ENCODE results near the gene CCDC54.

Gene CCDC54

DNA sequence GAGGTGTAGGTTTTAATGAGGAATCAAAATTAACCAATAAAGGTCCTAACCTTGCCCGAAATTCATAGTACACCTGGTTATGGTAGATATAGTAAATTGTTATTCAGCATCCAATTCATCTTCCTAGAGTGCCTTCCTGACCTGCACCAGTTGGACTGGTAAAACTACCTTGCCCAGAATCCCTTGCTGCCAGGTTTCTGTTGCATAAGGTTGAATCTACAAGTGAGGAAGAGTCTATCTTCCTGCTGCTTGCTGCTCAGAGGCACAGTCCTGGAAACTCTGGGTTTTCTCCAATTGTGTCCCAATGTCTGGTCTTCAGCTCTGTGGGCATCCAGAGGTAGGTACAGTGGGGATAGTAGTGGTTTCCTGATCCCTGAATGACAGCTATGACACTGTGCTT lies 17.3 kb downstream of the CCDC54 start:
- no peaks in the 10 kb centered on the region for H3K9me3 ChIP-seq (ENCODE audit: control insufficient read depth in 1 of 2, low read length in 2 of 2)
- H3K4me3 ChIP-seq (ENCODE audit: low read depth in 1 of 2, low read length in 2 of 2): no peak overlapping the region
- H3K36me3 ChIP-seq (ENCODE audit: control insufficient read depth in 1 of 2, insufficient read depth in 2 of 2, low read length in 2 of 2): no peaks in the 10 kb centered on the region
- no peaks in the 10 kb centered on the region for H3K27me3 ChIP-seq (ENCODE audit: low read depth, low read length)
- H3K4me1 ChIP-seq (ENCODE audit: control insufficient read depth in 1 of 2, insufficient read depth in 2 of 2, low read length in 2 of 2): no peaks in the 10 kb centered on the region
- no peak overlapping the region for H3K27ac ChIP-seq (ENCODE audit: low read length)

DNA sequence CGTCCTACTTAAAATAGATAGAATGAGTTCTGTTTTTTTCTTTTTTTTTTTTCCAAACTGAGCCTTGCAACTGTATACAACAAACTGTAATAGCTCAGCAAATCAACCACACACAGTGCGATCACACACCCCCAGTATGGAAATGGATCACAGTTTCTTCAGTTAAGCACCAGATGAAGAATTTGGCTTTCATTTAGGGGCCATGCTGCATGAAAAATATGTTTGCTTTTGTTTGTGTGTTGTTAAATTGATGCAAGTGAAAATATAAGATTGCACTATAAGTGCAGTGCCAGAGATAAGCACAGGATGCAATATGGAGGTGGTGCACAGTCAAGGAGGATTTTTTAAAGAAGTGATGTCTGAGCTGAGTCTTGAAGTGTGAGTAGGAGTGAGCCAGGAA lies 17.8 kb downstream of the CCDC54 start:
- Histone ChIP-seq H3K27ac (ENCODE audit: low read length) (no peak overlapping the region), H3K36me3 (ENCODE audit: control insufficient read depth in 1 of 2, insufficient read depth in 2 of 2, low read length in 2 of 2) (no peaks in the 10 kb centered on the region)

DNA sequence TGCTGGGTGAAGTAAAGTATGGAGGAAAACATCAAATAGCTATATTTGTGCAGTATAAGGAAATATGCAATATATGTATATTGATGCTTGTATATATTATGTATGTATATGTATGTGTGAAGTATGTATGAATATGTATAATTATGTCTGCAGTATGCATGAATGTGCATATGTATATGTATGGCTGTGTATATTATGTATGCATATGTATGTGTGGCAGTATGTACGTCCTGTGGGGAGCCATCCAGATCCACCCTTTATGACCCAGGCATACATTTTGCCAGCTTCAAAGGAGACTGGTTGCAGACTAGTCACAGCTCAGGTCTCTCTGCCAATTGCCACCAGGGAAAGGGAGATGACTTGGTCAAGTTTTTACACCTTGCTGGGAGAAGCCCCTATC lies 24.1 kb downstream of the CCDC54 start:
- H3K4me3 ChIP-seq (ENCODE audit: low read depth in 1 of 2, low read length in 2 of 2): no peak overlapping the region
- H3K9me3 ChIP-seq (ENCODE audit: control insufficient read depth in 1 of 2, low read length in 2 of 2): no peaks in the 10 kb centered on the region
- no peaks in the 10 kb centered on the region for H3K27me3 ChIP-seq (ENCODE audit: low read depth, low read length)
- no peaks in the 10 kb centered on the region for H3K4me1 ChIP-seq (ENCODE audit: control insufficient read depth in 1 of 2, insufficient read depth in 2 of 2, low read length in 2 of 2)
- H3K27ac ChIP-seq (ENCODE audit: low read length): no peak overlapping the region
- H3K36me3 ChIP-seq (ENCODE audit: control insufficient read depth in 1 of 2, insufficient read depth in 2 of 2, low read length in 2 of 2): no peaks in the 10 kb centered on the region

More for the DNA sequence above, 17.8 kb downstream of the CCDC54 start:
- Histone ChIP-seq H3K4me1 (ENCODE audit: control insufficient read depth in 1 of 2, insufficient read depth in 2 of 2, low read length in 2 of 2) (no peaks in the 10 kb centered on the region), H3K9me3 (ENCODE audit: control insufficient read depth in 1 of 2, low read length in 2 of 2) (no peaks in the 10 kb centered on the region), H3K4me3 (ENCODE audit: low read depth in 1 of 2, low read length in 2 of 2) (no peak overlapping the region), H3K27me3 (ENCODE audit: low read depth, low read length) (no peaks in the 10 kb centered on the region)

DNA sequence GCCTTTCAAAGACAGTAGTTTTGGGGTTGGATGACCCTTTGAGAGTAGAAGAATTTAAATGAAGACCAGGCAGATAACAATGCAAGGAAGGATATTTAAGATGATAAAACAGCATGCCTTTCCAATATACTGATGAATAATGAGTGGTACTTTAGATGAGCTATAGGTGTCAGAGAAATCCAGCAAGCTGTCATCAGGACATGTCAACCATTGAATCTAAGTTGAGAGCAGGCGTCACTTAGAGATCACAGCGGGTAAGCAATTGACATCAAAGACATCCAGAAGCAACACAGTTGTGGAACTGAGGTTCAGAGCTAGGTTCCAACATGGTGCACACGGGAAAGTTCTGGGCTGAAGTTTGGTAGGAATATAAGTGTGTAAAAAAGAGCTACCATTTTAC lies 25.0 kb downstream of the CCDC54 start:
- Histone ChIP-seq H3K9me3 (ENCODE audit: control insufficient read depth in 1 of 2, low read length in 2 of 2) (no peaks in the 10 kb centered on the region), H3K27me3 (ENCODE audit: low read depth, low read length) (no peaks in the 10 kb centered on the region), H3K4me1 (ENCODE audit: control insufficient read depth in 1 of 2, insufficient read depth in 2 of 2, low read length in 2 of 2) (no peaks in the 10 kb centered on the region), H3K27ac (ENCODE audit: low read length) (no peak overlapping the region), H3K4me3 (ENCODE audit: low read depth in 1 of 2, low read length in 2 of 2) (no peak overlapping the region), H3K36me3 (ENCODE audit: control insufficient read depth in 1 of 2, insufficient read depth in 2 of 2, low read length in 2 of 2) (no peaks in the 10 kb centered on the region)

DNA sequence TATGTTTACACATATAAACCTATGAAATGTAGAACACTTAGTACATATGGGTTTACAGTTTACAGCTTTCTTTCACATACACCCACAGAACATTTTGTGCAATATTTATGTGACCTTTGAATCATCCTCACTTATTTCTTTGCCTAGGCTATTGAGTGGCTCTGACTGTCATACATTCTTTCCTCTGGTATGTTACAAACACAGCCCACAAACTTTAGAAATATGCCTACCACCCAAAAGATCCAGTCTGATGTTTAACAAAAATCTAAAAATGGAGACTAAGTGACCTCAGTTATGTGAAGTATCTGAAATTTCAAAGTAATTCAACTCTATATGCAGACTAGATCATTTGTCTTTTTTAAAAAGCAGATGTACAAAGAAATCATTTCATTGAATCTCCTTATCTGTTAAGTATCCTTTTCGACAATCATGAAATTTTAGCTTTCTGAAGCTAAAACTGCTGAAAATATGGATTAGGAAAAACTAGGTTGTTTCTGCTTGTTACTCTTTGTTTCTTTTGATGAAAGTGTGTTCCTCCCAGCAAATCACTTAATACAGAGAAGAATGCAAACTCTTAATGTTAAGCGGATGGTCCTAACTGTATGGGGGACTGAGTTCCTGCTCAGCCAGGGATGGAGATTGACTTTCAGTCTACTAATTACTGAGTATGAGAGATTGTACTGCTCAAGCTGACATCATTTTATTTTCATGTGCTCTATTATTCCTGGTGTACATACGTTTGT lies 27.7 kb downstream of the CCDC54 start:
- H3K27me3 ChIP-seq (ENCODE audit: low read depth, low read length): no peaks in the 10 kb centered on the region
- no peaks in the 10 kb centered on the region for H3K4me1 ChIP-seq (ENCODE audit: control insufficient read depth in 1 of 2, insufficient read depth in 2 of 2, low read length in 2 of 2)
- no peak overlapping the region for H3K27ac ChIP-seq (ENCODE audit: low read length)
- H3K36me3 ChIP-seq (ENCODE audit: control insufficient read depth in 1 of 2, insufficient read depth in 2 of 2, low read length in 2 of 2): no peaks in the 10 kb centered on the region
- no peak overlapping the region for H3K4me3 ChIP-seq (ENCODE audit: low read depth in 1 of 2, low read length in 2 of 2)
- peaks cover 6 to 8% of the 10 kb centered on the region in 2 donors for H3K9me3 ChIP-seq (ENCODE audit: control insufficient read depth in 1 of 2, low read length in 2 of 2)

DNA sequence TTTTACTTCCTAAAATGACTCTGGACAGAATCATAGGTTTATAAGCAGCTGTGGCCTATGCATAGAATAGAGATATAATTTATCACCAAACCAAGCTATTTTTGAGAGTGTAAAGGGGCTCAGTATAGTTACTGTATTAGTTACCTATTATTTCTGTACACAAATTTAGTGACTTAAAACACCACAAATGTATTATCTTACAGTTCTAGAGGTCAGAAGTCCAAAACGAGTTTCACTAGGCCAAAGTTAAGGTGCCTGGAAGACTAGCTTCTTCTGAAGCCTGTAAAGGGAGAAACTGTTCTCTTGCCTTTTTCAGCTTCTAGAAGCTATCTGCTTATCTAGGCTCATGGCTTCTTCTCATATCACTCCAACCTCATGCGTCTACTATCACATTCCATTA lies 30.1 kb downstream of the CCDC54 start:
- Histone ChIP-seq H3K27ac (ENCODE audit: low read length) (no peak overlapping the region), H3K4me3 (ENCODE audit: low read depth in 1 of 2, low read length in 2 of 2) (no peak overlapping the region), H3K27me3 (ENCODE audit: low read depth, low read length) (no peaks in the 10 kb centered on the region), H3K9me3 (ENCODE audit: control insufficient read depth in 1 of 2, low read length in 2 of 2) (peaks cover 7 to 8% of the 10 kb centered on the region in 2 donors), H3K4me1 (ENCODE audit: control insufficient read depth in 1 of 2, insufficient read depth in 2 of 2, low read length in 2 of 2) (peaks cover 0 to 5% of the 10 kb centered on the region in 2 donors), H3K36me3 (ENCODE audit: control insufficient read depth in 1 of 2, insufficient read depth in 2 of 2, low read length in 2 of 2) (no peaks in the 10 kb centered on the region)

DNA sequence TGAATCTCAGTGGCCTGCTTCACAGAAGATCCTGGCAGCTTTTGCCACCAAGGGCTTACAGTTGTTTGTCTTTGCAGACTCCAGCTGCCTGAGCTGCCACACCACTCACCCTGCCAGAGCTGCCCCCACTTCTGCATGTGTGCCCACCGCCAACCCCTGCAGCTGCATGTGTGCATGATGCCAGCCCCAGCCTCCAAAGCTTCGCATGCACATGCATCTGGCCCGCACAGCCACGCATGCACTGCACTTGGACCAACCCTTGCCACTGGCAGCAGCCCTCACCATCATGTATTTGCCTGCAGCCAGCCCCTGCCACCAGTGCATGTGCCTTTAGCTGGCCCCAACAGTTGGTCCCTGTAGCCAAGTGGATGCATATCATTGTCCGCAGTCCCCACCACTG lies 31.3 kb downstream of the CCDC54 start:
- Histone ChIP-seq H3K27ac (ENCODE audit: low read length) (no peak overlapping the region), H3K4me3 (ENCODE audit: low read depth in 1 of 2, low read length in 2 of 2) (no peak overlapping the region), H3K36me3 (ENCODE audit: control insufficient read depth in 1 of 2, insufficient read depth in 2 of 2, low read length in 2 of 2) (no peaks in the 10 kb centered on the region), H3K27me3 (ENCODE audit: low read depth, low read length) (no peaks in the 10 kb centered on the region), H3K9me3 (ENCODE audit: control insufficient read depth in 1 of 2, low read length in 2 of 2) (peaks cover 7 to 8% of the 10 kb centered on the region in 2 donors), H3K4me1 (ENCODE audit: control insufficient read depth in 1 of 2, insufficient read depth in 2 of 2, low read length in 2 of 2) (peaks cover 0 to 6% of the 10 kb centered on the region in 2 donors)

DNA sequence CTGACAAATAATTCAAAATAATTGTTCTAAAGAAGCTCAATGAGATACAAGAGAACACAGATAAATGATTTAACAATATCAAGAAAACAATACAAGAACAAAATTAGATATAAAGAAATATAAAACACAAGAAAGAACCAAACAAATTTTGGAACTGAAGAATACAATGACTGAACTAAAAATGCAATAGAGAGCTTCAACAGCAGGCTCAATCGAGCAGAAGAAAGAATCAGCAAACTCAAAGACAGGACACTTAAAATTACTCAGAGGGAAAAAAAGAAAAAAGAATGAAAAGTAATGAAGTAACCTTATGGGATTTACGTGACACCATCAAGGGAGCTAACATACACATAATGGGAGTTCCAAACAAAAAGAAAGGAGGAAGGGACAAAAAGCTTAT lies 32.1 kb downstream of the CCDC54 start:
- H3K36me3 ChIP-seq (ENCODE audit: control insufficient read depth in 1 of 2, insufficient read depth in 2 of 2, low read length in 2 of 2): no peaks in the 10 kb centered on the region
- H3K4me3 ChIP-seq (ENCODE audit: low read depth in 1 of 2, low read length in 2 of 2): no peak overlapping the region
- H3K27me3 ChIP-seq (ENCODE audit: low read depth, low read length): no peaks in the 10 kb centered on the region
- peaks cover 7 to 8% of the 10 kb centered on the region in 2 donors for H3K9me3 ChIP-seq (ENCODE audit: control insufficient read depth in 1 of 2, low read length in 2 of 2)
- no peak overlapping the region for H3K27ac ChIP-seq (ENCODE audit: low read length)
- H3K4me1 ChIP-seq (ENCODE audit: control insufficient read depth in 1 of 2, insufficient read depth in 2 of 2, low read length in 2 of 2): peaks cover 0 to 6% of the 10 kb centered on the region in 2 donors

DNA sequence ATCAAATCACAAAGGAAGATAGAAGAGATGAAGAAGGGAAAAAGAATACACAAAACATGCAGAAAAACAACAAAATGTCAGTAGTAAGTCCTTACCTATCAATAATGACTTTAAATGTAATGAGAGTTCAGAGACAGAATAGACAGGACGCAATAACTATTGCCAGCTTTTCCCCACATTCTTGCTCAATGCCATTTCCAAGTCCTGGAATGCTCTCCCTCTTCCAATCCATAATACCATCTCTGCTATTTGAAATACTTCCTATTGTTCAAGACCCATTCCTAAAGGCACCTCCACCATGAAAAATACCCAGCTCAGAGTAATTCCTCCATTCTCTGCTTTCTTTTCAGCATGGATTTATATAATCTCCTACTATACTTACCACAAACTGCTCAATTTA lies 33.4 kb downstream of the CCDC54 start:
- no peaks in the 10 kb centered on the region for H3K36me3 ChIP-seq (ENCODE audit: control insufficient read depth in 1 of 2, insufficient read depth in 2 of 2, low read length in 2 of 2)
- H3K9me3 ChIP-seq (ENCODE audit: control insufficient read depth in 1 of 2, low read length in 2 of 2): peaks cover 7 to 8% of the 10 kb centered on the region in 2 donors
- no peak overlapping the region for H3K27ac ChIP-seq (ENCODE audit: low read length)
- H3K4me1 ChIP-seq (ENCODE audit: control insufficient read depth in 1 of 2, insufficient read depth in 2 of 2, low read length in 2 of 2): peaks cover 0 to 6% of the 10 kb centered on the region in 2 donors
- no peaks in the 10 kb centered on the region for H3K27me3 ChIP-seq (ENCODE audit: low read depth, low read length)
- no peak overlapping the region for H3K4me3 ChIP-seq (ENCODE audit: low read depth in 1 of 2, low read length in 2 of 2)

DNA sequence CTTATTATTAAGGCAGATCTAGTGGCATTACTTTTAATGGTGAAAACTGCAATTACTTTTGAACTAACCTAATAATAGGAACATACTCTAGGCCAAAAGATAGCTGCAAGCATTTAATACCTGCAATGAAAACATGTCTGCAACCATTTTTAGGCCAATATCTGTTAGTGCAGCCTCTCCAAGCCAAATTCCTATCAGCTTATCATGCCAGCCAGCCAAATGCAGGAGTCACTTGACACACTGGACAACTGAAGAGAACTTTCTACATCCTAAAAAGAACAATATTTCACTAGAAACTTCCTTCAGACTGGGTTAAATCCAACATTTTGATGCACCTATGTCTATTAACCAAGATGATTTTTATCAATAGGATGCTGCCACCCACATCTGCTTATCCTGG lies 33.8 kb downstream of the CCDC54 start:
- Histone ChIP-seq H3K9me3 (ENCODE audit: control insufficient read depth in 1 of 2, low read length in 2 of 2) (peaks cover 7 to 8% of the 10 kb centered on the region in 2 donors), H3K27me3 (ENCODE audit: low read depth, low read length) (no peaks in the 10 kb centered on the region), H3K4me1 (ENCODE audit: control insufficient read depth in 1 of 2, insufficient read depth in 2 of 2, low read length in 2 of 2) (peaks cover 0 to 6% of the 10 kb centered on the region in 2 donors), H3K4me3 (ENCODE audit: low read depth in 1 of 2, low read length in 2 of 2) (no peak overlapping the region), H3K36me3 (ENCODE audit: control insufficient read depth in 1 of 2, insufficient read depth in 2 of 2, low read length in 2 of 2) (no peaks in the 10 kb centered on the region), H3K27ac (ENCODE audit: low read length) (no peak overlapping the region)

DNA sequence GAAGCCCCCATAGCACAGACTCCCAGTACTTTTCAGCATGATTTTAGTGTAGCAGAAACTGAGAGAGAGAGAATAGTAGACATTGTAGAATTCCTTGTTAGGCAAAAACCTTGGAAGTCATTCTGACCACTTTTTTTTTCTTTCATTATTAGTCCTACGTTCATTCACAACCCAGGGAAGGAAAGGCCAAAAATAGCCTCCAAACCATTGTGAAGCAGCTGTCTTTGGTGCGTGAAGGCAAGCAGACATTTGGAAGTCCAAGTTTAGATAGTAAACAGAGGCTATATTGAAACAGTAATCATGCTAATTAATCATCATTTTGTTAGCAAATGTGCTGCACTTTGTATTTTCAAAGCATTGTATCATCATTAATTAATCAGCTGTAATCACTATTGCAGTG lies 34.5 kb downstream of the CCDC54 start:
- Histone ChIP-seq H3K27me3 (ENCODE audit: low read depth, low read length) (no peaks in the 10 kb centered on the region), H3K4me3 (ENCODE audit: low read depth in 1 of 2, low read length in 2 of 2) (no peak overlapping the region), H3K36me3 (ENCODE audit: control insufficient read depth in 1 of 2, insufficient read depth in 2 of 2, low read length in 2 of 2) (no peaks in the 10 kb centered on the region), H3K27ac (ENCODE audit: low read length) (no peak overlapping the region), H3K9me3 (ENCODE audit: control insufficient read depth in 1 of 2, low read length in 2 of 2) (peaks cover 7 to 8% of the 10 kb centered on the region in 2 donors), H3K4me1 (ENCODE audit: control insufficient read depth in 1 of 2, insufficient read depth in 2 of 2, low read length in 2 of 2) (peaks cover 0 to 6% of the 10 kb centered on the region in 2 donors)

DNA sequence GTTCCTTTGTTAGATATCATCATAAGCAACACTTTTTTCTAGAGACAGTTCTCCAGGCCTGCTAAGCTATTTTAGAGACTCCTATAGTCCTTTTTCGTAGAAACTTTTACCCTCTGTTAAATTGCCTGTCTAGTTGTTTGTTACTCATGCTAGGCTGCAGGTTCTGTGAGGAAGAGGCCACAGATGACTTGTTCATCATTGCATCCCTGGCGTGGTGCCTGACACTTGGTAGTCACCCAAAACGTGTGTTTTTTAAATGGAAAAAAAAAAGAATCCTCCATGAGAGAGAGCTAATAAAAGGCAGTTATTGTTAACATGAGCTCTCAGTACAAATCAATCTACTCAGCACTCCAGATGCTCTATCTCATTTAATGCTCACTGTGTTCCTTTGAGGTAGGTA lies 35.1 kb downstream of the CCDC54 start:
- Histone ChIP-seq H3K27ac (ENCODE audit: low read length) (no peak overlapping the region), H3K36me3 (ENCODE audit: control insufficient read depth in 1 of 2, insufficient read depth in 2 of 2, low read length in 2 of 2) (no peaks in the 10 kb centered on the region), H3K4me1 (ENCODE audit: control insufficient read depth in 1 of 2, insufficient read depth in 2 of 2, low read length in 2 of 2) (peaks cover 0 to 6% of the 10 kb centered on the region in 2 donors)

More for the DNA sequence above, 35.1 kb downstream of the CCDC54 start:
- H3K27me3 ChIP-seq (ENCODE audit: low read depth, low read length): no peaks in the 10 kb centered on the region
- H3K9me3 ChIP-seq (ENCODE audit: control insufficient read depth in 1 of 2, low read length in 2 of 2): peaks cover 7 to 8% of the 10 kb centered on the region in 2 donors
- H3K4me3 ChIP-seq (ENCODE audit: low read depth in 1 of 2, low read length in 2 of 2): no peak overlapping the region

Measured in muscle layer of duodenum (tissue), 2 donors.